ENCODE measurements around the gene TUFT1. TPM values are rescaled to one million over a fixed set of nuclear protein-coding genes. Genes with fewer than 3 reads are reported as not detected.

TUFT1 gene
- total and polyA plus RNA-seq, 8 donors: 1.2 to 30.4 (median 12.3) TPM

DNA sequence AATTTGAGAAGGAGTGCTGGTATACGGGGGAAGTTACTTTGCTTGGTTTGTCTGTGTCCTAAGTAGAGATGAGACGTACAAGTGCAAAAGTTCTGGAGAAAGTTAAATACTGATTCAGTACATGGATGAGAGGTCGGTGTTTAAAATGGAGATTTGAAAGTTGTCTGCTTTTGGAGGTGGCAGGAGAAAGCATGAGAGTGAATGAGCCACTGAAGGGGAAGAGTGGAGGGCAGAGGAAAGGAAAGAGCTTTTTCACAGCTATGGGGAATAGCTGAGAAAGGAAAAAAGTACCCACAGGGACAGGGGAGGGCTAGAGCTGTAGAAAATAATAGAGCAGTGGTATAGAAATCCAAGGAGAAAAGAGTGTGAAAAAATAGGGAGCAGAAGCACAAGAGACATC lies 47.1 kb upstream of the TUFT1 start:
- no peak for DNase-seq
- intact Hi-C loops (cut with DNase I; ENCODE audit: low total_unique reads): no loop called here
- H3K4me3 ChIP-seq: no peak overlapping the region
- H3K36me3 ChIP-seq: no peaks in the 10 kb centered on the region
- TF ChIP-seq, protein P1, sequence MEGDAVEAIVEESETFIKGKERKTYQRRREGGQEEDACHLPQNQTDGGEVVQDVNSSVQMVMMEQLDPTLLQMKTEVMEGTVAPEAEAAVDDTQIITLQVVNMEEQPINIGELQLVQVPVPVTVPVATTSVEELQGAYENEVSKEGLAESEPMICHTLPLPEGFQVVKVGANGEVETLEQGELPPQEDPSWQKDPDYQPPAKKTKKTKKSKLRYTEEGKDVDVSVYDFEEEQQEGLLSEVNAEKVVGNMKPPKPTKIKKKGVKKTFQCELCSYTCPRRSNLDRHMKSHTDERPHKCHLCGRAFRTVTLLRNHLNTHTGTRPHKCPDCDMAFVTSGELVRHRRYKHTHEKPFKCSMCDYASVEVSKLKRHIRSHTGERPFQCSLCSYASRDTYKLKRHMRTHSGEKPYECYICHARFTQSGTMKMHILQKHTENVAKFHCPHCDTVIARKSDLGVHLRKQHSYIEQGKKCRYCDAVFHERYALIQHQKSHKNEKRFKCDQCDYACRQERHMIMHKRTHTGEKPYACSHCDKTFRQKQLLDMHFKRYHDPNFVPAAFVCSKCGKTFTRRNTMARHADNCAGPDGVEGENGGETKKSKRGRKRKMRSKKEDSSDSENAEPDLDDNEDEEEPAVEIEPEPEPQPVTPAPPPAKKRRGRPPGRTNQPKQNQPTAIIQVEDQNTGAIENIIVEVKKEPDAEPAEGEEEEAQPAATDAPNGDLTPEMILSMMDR (IDR thresholded peaks at IDR 0.05): no peak
- TF ChIP-seq EP300 (IDR thresholded peaks at IDR 0.05): no peak
- TF ChIP-seq POLR2A (IDR thresholded peaks at IDR 0.05): no peak
- no peak for TF ChIP-seq POLR2AphosphoS5 (IDR thresholded peaks at IDR 0.05)
- H3K27me3 ChIP-seq: no peaks in the 10 kb centered on the region
- WGBS, 5 donors: 83 to 94% (median 90%) methylated on average over 3 of the region's 3 CpGs
- no peak overlapping the region for H3K27ac ChIP-seq
- no peaks in the 10 kb centered on the region for H3K9me3 ChIP-seq
- H3K4me1 ChIP-seq: peaks cover 0 to 13% (median 3%) of the 10 kb centered on the region in 4 donors

DNA sequence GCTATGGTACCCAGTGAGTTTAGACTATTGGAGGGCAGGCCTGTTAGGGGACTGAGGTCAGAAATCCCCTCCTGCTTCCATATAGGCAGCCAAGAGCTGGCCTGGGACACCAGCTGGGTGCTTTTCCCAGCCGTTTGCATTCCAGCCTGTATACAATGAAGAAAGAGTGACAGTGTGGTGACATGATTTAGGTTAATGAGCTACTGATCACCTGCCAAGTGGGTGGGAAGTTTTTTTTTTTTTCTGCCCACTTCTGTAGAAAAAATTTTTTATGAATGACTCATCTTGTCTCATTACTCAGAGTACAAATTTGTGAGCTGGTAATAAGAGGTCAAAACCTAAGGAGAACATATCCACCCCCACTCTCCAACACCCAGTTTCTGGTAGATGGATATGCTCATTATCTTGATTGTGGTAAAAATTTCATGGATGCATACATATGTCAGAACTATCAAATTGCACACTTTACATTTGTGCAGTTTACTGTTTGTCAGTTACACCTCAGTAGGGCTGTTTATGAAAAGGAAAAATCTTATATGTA lies 45.3 kb upstream of the TUFT1 start:
- DNase-seq: peak in 1 of 2 donors; percentile 61

DNA sequence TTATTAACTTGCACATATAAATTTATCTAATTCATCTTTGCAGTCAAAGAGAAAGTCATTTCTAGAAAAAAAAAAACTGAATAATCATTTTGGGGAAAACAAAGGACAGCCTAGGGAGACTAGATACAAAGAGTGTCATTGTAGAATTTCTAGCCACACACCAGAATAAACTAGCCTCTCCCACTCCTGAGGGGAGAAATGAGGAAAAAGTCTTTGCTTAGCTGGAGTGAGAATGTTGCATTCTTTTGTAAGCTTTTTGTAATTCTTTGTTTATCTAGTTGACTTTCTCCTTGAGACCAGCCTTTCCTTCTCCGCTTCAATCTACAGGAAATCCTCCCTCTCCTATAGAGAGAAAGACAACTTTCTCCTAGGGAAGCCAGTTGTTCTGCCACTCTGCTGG lies 44.8 kb upstream of the TUFT1 start:
- H3K4me3 ChIP-seq: no peak overlapping the region
- TF ChIP-seq EP300 (IDR thresholded peaks at IDR 0.05): no peak
- no peak for TF ChIP-seq POLR2A (IDR thresholded peaks at IDR 0.05)
- no peak for TF ChIP-seq POLR2AphosphoS5 (IDR thresholded peaks at IDR 0.05)
- TF ChIP-seq, protein P1 (IDR thresholded peaks at IDR 0.05): no peak
- WGBS, 5 donors: 68 to 80% (median 72%) methylated on average over 1 of the region's 1 CpG
- H3K9me3 ChIP-seq: no peaks in the 10 kb centered on the region
- intact Hi-C loops (cut with DNase I; ENCODE audit: low total_unique reads): no loop called here
- no peaks in the 10 kb centered on the region for H3K36me3 ChIP-seq
- DNase-seq: no peak
- H3K27ac ChIP-seq: no peak overlapping the region
- no peaks in the 10 kb centered on the region for H3K27me3 ChIP-seq
- H3K4me1 ChIP-seq: peaks cover 0 to 13% (median 3%) of the 10 kb centered on the region in 4 donors

More for the DNA sequence above, 45.3 kb upstream of the TUFT1 start:
- TF ChIP-seq EP300 (IDR thresholded peaks at IDR 0.05) (no peak), POLR2A (IDR thresholded peaks at IDR 0.05) (no peak), POLR2AphosphoS5 (IDR thresholded peaks at IDR 0.05) (no peak)
- TF ChIP-seq, protein P1 (IDR thresholded peaks at IDR 0.05): no peak
- intact Hi-C loops (cut with DNase I; ENCODE audit: low total_unique reads): no loop called here
- Histone ChIP-seq H3K4me1 (peaks cover 0 to 13% (median 3%) of the 10 kb centered on the region in 4 donors), H3K36me3 (no peaks in the 10 kb centered on the region), H3K4me3 (no peak overlapping the region), H3K27ac (no peak overlapping the region), H3K27me3 (no peaks in the 10 kb centered on the region), H3K9me3 (no peaks in the 10 kb centered on the region)
- 0 to 19% (median 0%) methylated on average over 1 of the region's 1 CpG for WGBS, 5 donors

DNA sequence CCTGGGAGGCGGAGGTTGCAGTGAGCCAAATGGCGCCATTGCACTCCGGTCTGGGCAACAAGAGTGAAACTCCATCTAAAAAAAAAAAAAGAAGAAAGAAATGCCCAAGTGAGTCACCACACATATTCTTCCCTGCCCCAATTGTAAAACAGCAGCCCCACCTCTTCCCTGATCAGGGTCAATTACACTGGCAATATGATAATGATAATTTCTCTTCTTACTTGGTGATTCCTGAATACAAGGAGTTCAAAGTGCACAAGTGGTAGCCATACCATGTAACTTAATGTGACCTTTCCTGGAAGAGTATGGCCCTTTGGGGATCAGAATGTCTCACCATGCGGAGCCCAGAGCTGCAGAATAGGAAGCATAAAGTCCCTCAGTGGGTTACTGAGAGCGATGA lies 40.7 kb upstream of the TUFT1 start:
- Histone ChIP-seq H3K4me3 (no peak overlapping the region), H3K27ac (no peak overlapping the region), H3K9me3 (no peaks in the 10 kb centered on the region), H3K36me3 (no peaks in the 10 kb centered on the region), H3K27me3 (no peaks in the 10 kb centered on the region), H3K4me1 (peaks cover 0 to 12% (median 5%) of the 10 kb centered on the region in 4 donors)
- TF ChIP-seq EP300 (IDR thresholded peaks at IDR 0.05) (no peak), POLR2A (IDR thresholded peaks at IDR 0.05) (no peak), POLR2AphosphoS5 (IDR thresholded peaks at IDR 0.05) (no peak)
- TF ChIP-seq, protein P1 (IDR thresholded peaks at IDR 0.05): no peak
- DNase-seq: no peak
- 91 to 99% (median 96%) methylated on average over 5 of the region's 5 CpGs for WGBS, 5 donors
- intact Hi-C loops (cut with DNase I; ENCODE audit: low total_unique reads): no loop called here

Measured in stomach (tissue), 9 donors.